ENCODE measurements around the gene UPF1. TPM values are rescaled to one million over a fixed set of nuclear protein-coding genes. Genes with fewer than 3 reads are reported as not detected.
A peak's percentile ranks its signal among the peaks of the same experiment; 100 is the strongest.
"Not testable (repeated sequence)": the region's sequence is repeated elsewhere in the genome, so short reads cannot be mapped to it uniquely, and the experiment has no call there.

The UPF1 gene
- total RNA-seq, 4 donors from 2014 or later: 84.2 to 153 (median 91.9) TPM

- H3K36me3 ChIP-seq: peaks cover 0 to 4% (median 0%) of the 10 kb centered on the region in 4 donors
- no peak overlapping the region for H3K4me3 ChIP-seq
- no peaks in the 10 kb centered on the region for H3K9me3 ChIP-seq
- H3K4me1 ChIP-seq: peaks cover 6 to 12% (median 8%) of the 10 kb centered on the region in 4 donors
- in situ Hi-C loops (cut with MboI; ENCODE audit: low pct_ligation_motif_present in 1 of 4, low pct_unique_long_range_greater_than_20kb in 1 of 4, low sequenced_read_pairs in 3 of 4) (no loop called here), intact Hi-C loops (cut with DNase I; ENCODE audit: low total_unique reads) (no loop called here)
- no peak for DNase-seq
- no peak overlapping the region for H3K27ac ChIP-seq
- H3K27me3 ChIP-seq: no peaks in the 10 kb centered on the region
- no peak for TF ChIP-seq POLR2AphosphoS5 (IDR thresholded peaks at IDR 0.05)
- no peak for TF ChIP-seq POLR2A (IDR thresholded peaks at IDR 0.05)
- TF ChIP-seq CTCF (IDR thresholded peaks at IDR 0.05): no peak
- 98% methylated on average over 12 of the region's 14 CpGs; no CpG with 5 or more reads in 1 of the 2 donors for WGBS, 2 donors (ENCODE audit: low coverage in 1 of 2)
Measured at GRCh38 chr19:18912933-18913332, 81.2 kb downstream of the UPF1 start.

- TF ChIP-seq CTCF (IDR thresholded peaks at IDR 0.05): no peak
- TF ChIP-seq POLR2AphosphoS5 (IDR thresholded peaks at IDR 0.05): no peak
- no peak for TF ChIP-seq EP300 (IDR thresholded peaks at IDR 0.05; ENCODE audit: low read depth)
- no peak for TF ChIP-seq POLR2A (IDR thresholded peaks at IDR 0.05)
- Histone ChIP-seq H3K27ac (no peak overlapping the region), H3K4me1 (peaks cover 6 to 18% (median 13%) of the 10 kb centered on the region in 4 donors), H3K27me3 (no peaks in the 10 kb centered on the region), H3K36me3 (peaks cover 0 to 4% (median 0%) of the 10 kb centered on the region in 4 donors), H3K4me3 (no peak overlapping the region), H3K9me3 (no peaks in the 10 kb centered on the region)
- in situ Hi-C loops (cut with MboI; ENCODE audit: low pct_ligation_motif_present in 1 of 4, low pct_unique_long_range_greater_than_20kb in 1 of 4, low sequenced_read_pairs in 3 of 4) (no loop called here), intact Hi-C loops (cut with DNase I; ENCODE audit: low total_unique reads) (no loop called here)
- WGBS, 2 donors (ENCODE audit: low coverage in 1 of 2): 94% methylated on average over 5 of the region's 5 CpGs; no CpG with 5 or more reads in 1 of the 2 donors
- no peak for DNase-seq
Measured at GRCh38 chr19:18913466-18913865, 81.7 kb downstream of the UPF1 start.

- intact Hi-C loops (cut with DNase I; ENCODE audit: low total_unique reads): no loop called here
- Histone ChIP-seq H3K9me3 (no peaks in the 10 kb centered on the region), H3K27ac (no peak overlapping the region), H3K4me1 (peaks cover 13 to 29% (median 22%) of the 10 kb centered on the region in 4 donors), H3K27me3 (no peaks in the 10 kb centered on the region), H3K36me3 (peaks cover 0 to 4% (median 0%) of the 10 kb centered on the region in 4 donors), H3K4me3 (no peak overlapping the region)
- in situ Hi-C loops (cut with MboI; ENCODE audit: low pct_ligation_motif_present in 1 of 4, low pct_unique_long_range_greater_than_20kb in 1 of 4, low sequenced_read_pairs in 3 of 4): no loop called here
- TF ChIP-seq POLR2AphosphoS5 (IDR thresholded peaks at IDR 0.05): no peak
- peak in 2 of 5 experiments; percentile 30 to 46 for TF ChIP-seq CTCF (IDR thresholded peaks at IDR 0.05)
- TF ChIP-seq POLR2A (IDR thresholded peaks at IDR 0.05): no peak
- DNase-seq: peak; percentile 39
- 47% methylated on average over 5 of the region's 5 CpGs; no CpG with 5 or more reads in 1 of the 2 donors for WGBS, 2 donors (ENCODE audit: low coverage in 1 of 2)
Measured at GRCh38 chr19:18915639-18916038, 83.9 kb downstream of the UPF1 start.

GRCh38 chr19:18917593-18917992 is 85.8 kb downstream of the UPF1 start:
- Histone ChIP-seq H3K36me3 (peaks cover 0 to 14% (median 6%) of the 10 kb centered on the region in 4 donors), H3K4me3 (peak overlapping the region in 1 of 4 donors; percentile 82), H3K4me1 (peaks cover 14 to 31% (median 25%) of the 10 kb centered on the region in 4 donors)
- intact Hi-C loops (cut with DNase I; ENCODE audit: low total_unique reads); H3K9me3 ChIP-seq; in situ Hi-C loops (cut with MboI; ENCODE audit: low pct_ligation_motif_present in 1 of 4, low pct_unique_long_range_greater_than_20kb in 1 of 4, low sequenced_read_pairs in 3 of 4); H3K27ac ChIP-seq; H3K27me3 ChIP-seq; DNase-seq: not testable (repeated sequence)
- 60 to 82% methylated on average over 3 to 9 of the region's 9 CpGs for WGBS, 2 donors (ENCODE audit: low coverage in 1 of 2)

Other genes with a start within 250 kb of the UPF1 start
- 100 to 1,000 TPM in 2 of 4 donors, 10 to 100 TPM in 2; 75.1 to 171 (median 121) TPM for gene REX1BD, start 243.2 kb upstream of the UPF1 start, total RNA-seq
- gene CRLF1, start 225.2 kb upstream of the UPF1 start, total RNA-seq: 10 to 100 TPM in 1 of 4 donors, 1 to 10 TPM in 3; 1.1 to 21.0 (median 6.1) TPM
- gene TMEM59L, start 219.1 kb upstream of the UPF1 start, total RNA-seq: 10 to 100 TPM in 2 of 4 donors, under 1 TPM in 2; 0.48 to 21.7 (median 8.6) TPM
- gene KLHL26, start 194.9 kb upstream of the UPF1 start, total RNA-seq: 10 to 100 TPM in 1 of 4 donors, 1 to 10 TPM in 3; 7.0 to 15.7 (median 7.6) TPM
- gene CRTC1, start 148.3 kb upstream of the UPF1 start, total RNA-seq: 10 to 100 TPM in 1 of 4 donors, 1 to 10 TPM in 3; 6.2 to 17.6 (median 7.7) TPM
- gene COMP, start 40.7 kb upstream of the UPF1 start, total RNA-seq: under 1 TPM in 2 of 4 donors, not detected in 2; 0.32 to 0.55 TPM
- gene CERS1, start 64.2 kb downstream of the UPF1 start, total RNA-seq: not detected
- 100 to 1,000 TPM; 144 to 268 (median 179) TPM for gene COPE, start 87.4 kb downstream of the UPF1 start, total RNA-seq
- gene DDX49, start 87.8 kb downstream of the UPF1 start, total RNA-seq: 10 to 100 TPM; 42.1 to 90.8 (median 50.4) TPM
- gene HOMER3, start 109.3 kb downstream of the UPF1 start, total RNA-seq: 10 to 100 TPM in 3 of 4 donors, 1 to 10 TPM in 1; 8.1 to 82.0 (median 12.7) TPM
- gene SUGP2, start 201.6 kb downstream of the UPF1 start, total RNA-seq: 100 to 1,000 TPM in 1 of 4 donors, 10 to 100 TPM in 3; 43.0 to 132 (median 57.9) TPM
- gene ARMC6, start 201.6 kb downstream of the UPF1 start, total RNA-seq: 100 to 1,000 TPM in 1 of 4 donors, 10 to 100 TPM in 3; 15.2 to 220 (median 22.9) TPM
- gene SLC25A42, start 232.0 kb downstream of the UPF1 start, total RNA-seq: 100 to 1,000 TPM in 1 of 4 donors, 10 to 100 TPM in 2, 1 to 10 TPM in 1; 6.8 to 141 (median 24.5) TPM

All from transverse colon (tissue), 4 donors.